ENCODE data around the gene GFER.

DNA sequence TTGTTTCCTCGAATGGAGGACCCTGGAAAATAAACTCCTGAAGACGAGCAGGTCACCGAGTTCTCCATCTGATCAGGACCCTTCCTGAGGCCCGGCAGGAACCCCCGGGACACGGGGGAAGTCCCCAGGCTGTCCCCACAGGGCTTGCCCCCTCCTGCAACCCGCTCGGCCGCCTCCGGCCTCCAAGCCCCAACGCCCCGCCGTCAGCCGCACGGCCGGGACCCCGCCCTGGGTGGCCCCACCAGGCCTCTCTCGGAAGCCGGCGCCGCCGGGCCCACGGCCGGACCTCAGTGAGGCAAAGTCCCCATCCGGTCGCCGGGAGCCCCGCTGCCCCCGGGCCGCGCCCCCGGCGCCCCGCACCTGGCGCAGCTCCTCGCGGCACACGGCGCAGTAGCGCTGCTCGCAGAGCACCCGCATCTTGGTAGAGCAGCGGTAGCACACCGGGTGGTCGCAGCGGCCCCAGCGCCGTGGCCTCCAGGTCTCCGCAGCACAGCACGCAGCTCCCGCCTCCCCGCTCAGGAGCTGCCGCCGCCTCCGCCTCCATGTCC lies 25.2 kb downstream of the GFER start:
- TF ChIP-seq, protein P1, sequence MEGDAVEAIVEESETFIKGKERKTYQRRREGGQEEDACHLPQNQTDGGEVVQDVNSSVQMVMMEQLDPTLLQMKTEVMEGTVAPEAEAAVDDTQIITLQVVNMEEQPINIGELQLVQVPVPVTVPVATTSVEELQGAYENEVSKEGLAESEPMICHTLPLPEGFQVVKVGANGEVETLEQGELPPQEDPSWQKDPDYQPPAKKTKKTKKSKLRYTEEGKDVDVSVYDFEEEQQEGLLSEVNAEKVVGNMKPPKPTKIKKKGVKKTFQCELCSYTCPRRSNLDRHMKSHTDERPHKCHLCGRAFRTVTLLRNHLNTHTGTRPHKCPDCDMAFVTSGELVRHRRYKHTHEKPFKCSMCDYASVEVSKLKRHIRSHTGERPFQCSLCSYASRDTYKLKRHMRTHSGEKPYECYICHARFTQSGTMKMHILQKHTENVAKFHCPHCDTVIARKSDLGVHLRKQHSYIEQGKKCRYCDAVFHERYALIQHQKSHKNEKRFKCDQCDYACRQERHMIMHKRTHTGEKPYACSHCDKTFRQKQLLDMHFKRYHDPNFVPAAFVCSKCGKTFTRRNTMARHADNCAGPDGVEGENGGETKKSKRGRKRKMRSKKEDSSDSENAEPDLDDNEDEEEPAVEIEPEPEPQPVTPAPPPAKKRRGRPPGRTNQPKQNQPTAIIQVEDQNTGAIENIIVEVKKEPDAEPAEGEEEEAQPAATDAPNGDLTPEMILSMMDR (IDR thresholded peaks at IDR 0.05): no peak
- no peak for TF ChIP-seq POLR2A (IDR thresholded peaks at IDR 0.05)
- no peak for TF ChIP-seq POLR2AphosphoS5 (IDR thresholded peaks at IDR 0.05)
